ENCODE data around the gene PSME1. TPM values are rescaled to one million over a fixed set of nuclear protein-coding genes. Genes with fewer than 3 reads are reported as not detected.
"Not testable (repeated sequence)": the region's sequence is repeated elsewhere in the genome, so short reads cannot be mapped to it uniquely, and the experiment has no call there.

Gene PSME1
- polyA plus RNA-seq, 1 donor (not counting 4 experiments of a cell fraction or from before 2014, with no cell fraction given): 75.1 TPM

DNA sequence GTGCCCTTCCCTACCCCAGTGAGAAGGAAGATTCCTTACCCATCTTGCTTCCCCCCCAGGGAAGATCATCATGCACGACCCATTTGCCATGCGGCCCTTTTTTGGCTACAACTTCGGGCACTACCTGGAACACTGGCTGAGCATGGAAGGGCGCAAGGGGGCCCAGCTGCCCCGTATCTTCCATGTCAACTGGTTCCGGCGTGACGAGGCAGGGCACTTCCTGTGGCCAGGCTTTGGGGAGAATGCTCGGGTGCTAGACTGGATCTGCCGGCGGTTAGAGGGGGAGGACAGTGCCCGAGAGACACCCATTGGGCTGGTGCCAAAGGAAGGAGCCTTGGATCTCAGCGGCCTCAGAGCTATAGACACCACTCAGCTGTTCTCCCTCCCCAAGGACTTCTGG lies 32.5 kb upstream of the PSME1 start:
- Histone ChIP-seq H3K4me2 (ENCODE audit: control insufficient read depth, extremely low read depth, insufficient read depth, low read depth, low read length) (no peak overlapping the region), H3K9me1 (ENCODE audit: control insufficient read depth, extremely low read depth, insufficient read depth, low read length) (no peaks in the 10 kb centered on the region), H3K9me3 (ENCODE audit: control insufficient read depth, low read depth, low read length) (no peaks in the 10 kb centered on the region), H4K20me1 (ENCODE audit: control insufficient read depth, extremely low read depth, insufficient read depth, low read length) (no peaks in the 10 kb centered on the region), H3K36me3 (ENCODE audit: control insufficient read depth in 2 of 2, extremely low read depth in 1 of 2, insufficient read depth in 2 of 2, low read length in 2 of 2) (peaks cover 7 to 19% of the 10 kb centered on the region in 2 experiments), H3K4me1 (ENCODE audit: control insufficient read depth, extremely low read depth, insufficient read depth, low read length) (peaks cover 5% of the 10 kb centered on the region), H3K27ac (ENCODE audit: control insufficient read depth, insufficient read depth, low read length) (no peak overlapping the region), H2AFZ (ENCODE audit: control insufficient read depth, low read length) (no peak overlapping the region), H3K79me2 (ENCODE audit: control insufficient read depth, insufficient read depth, low read length) (no peaks in the 10 kb centered on the region), H3K4me3 (ENCODE audit: control insufficient read depth in 2 of 3, extremely low read depth in 1 of 3, insufficient read depth in 2 of 3, low read depth in 1 of 3, low read length in 3 of 3) (no peak overlapping the region), H3K9ac (ENCODE audit: control insufficient read depth, extremely low read depth, insufficient read depth, low read length) (no peak overlapping the region), H3K27me3 (ENCODE audit: control insufficient read depth, extremely low read depth, insufficient read depth, low read length) (no peaks in the 10 kb centered on the region)
- TF ChIP-seq EZH2 (IDR thresholded peaks at IDR 0.05; ENCODE audit: low read length): no peak
- TF ChIP-seq, protein P1, sequence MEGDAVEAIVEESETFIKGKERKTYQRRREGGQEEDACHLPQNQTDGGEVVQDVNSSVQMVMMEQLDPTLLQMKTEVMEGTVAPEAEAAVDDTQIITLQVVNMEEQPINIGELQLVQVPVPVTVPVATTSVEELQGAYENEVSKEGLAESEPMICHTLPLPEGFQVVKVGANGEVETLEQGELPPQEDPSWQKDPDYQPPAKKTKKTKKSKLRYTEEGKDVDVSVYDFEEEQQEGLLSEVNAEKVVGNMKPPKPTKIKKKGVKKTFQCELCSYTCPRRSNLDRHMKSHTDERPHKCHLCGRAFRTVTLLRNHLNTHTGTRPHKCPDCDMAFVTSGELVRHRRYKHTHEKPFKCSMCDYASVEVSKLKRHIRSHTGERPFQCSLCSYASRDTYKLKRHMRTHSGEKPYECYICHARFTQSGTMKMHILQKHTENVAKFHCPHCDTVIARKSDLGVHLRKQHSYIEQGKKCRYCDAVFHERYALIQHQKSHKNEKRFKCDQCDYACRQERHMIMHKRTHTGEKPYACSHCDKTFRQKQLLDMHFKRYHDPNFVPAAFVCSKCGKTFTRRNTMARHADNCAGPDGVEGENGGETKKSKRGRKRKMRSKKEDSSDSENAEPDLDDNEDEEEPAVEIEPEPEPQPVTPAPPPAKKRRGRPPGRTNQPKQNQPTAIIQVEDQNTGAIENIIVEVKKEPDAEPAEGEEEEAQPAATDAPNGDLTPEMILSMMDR (optimal IDR thresholded peaks at IDR 0.05 in 1 of 3, IDR thresholded peaks at IDR 0.05 in 1 of 3, conservative IDR thresholded peaks at IDR 0.05 in 1 of 3; ENCODE audit: extremely low read depth in 1 of 3, insufficient read depth in 2 of 3, low read length in 3 of 3): no peak
- dilution Hi-C loops (cut with MboI; ENCODE audit: extremely low pct_ligation_motif_present, low sequenced_read_pairs): no loop called here
- FAIRE-seq: no peak
- no peak for DNase-seq (ENCODE audit: low read depth, low spot score)

DNA sequence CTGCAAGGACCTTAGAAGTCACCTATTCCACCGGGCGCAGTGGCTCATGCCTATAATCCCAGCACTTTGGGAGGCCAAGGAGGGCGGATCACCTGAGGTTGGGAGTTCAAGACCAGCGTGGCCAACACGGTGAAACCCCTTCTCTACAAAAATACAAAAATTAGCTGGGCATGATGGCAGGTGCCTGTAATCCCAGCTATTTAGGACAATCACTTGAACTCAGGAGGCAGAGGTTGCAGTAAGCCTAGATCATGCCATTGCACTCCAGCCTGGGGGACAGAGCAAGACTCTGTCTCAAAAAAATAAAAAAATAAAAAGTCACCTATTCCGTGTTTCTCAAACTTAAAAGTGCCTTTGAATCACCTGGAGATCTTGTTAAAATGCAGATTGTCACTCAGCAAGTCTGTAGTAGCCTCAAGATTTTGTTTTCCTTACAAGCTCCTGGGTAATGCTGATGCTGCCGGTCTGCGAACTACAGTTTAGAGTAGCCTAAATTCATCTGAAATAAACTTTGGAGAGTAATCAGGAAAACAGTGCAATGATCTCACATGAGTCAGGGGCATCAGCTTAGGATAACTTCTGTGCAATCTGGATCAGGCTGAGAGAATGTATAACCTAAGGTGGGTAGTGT lies 30.3 kb upstream of the PSME1 start:
- H4K20me1 ChIP-seq (ENCODE audit: control insufficient read depth, extremely low read depth, insufficient read depth, low read length); H3K79me2 ChIP-seq (ENCODE audit: control insufficient read depth, insufficient read depth, low read length); H2AFZ ChIP-seq (ENCODE audit: control insufficient read depth, low read length); H3K27ac ChIP-seq (ENCODE audit: control insufficient read depth, insufficient read depth, low read length); FAIRE-seq; DNase-seq (ENCODE audit: low read depth, low spot score); dilution Hi-C loops (cut with MboI; ENCODE audit: extremely low pct_ligation_motif_present, low sequenced_read_pairs); H3K27me3 ChIP-seq (ENCODE audit: control insufficient read depth, extremely low read depth, insufficient read depth, low read length); H3K9me3 ChIP-seq (ENCODE audit: control insufficient read depth, low read depth, low read length); H3K4me3 ChIP-seq (ENCODE audit: control insufficient read depth in 2 of 3, extremely low read depth in 1 of 3, insufficient read depth in 2 of 3, low read depth in 1 of 3, low read length in 3 of 3); H3K36me3 ChIP-seq (ENCODE audit: control insufficient read depth in 2 of 2, extremely low read depth in 1 of 2, insufficient read depth in 2 of 2, low read length in 2 of 2); H3K9me1 ChIP-seq (ENCODE audit: control insufficient read depth, extremely low read depth, insufficient read depth, low read length); H3K4me2 ChIP-seq (ENCODE audit: control insufficient read depth, extremely low read depth, insufficient read depth, low read depth, low read length); H3K9ac ChIP-seq (ENCODE audit: control insufficient read depth, extremely low read depth, insufficient read depth, low read length): not testable (repeated sequence)
- peaks cover 11% of the 10 kb centered on the region for H3K4me1 ChIP-seq (ENCODE audit: control insufficient read depth, extremely low read depth, insufficient read depth, low read length)

Data from keratinocyte (primary cell).